SW 1271 (cell line): ENCODE results near the gene EGFL7.

Source experiments
- DNase-seq, 2 experiments: peaks; one replicate each; lab custom pipeline; 2025; lab: John Stamatoyannopoulos, UW

EGFL7 gene

DNA sequence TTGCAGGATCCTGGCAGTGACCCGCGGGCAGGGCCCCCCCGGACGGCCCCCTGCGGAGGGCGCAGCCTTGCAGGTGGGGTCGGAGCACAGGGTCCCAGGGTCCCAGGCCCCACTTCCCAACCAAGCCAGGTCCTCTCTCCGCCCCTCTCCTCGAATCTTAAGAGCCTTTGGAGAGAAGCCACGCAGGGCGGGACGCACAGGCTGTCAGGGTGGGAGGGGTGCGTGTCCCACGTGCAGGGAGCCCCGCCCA is 18.4 kb upstream of the EGFL7 start:
- DNase-seq, result peak in 1 of 2 experiments; percentile 41

DNA sequence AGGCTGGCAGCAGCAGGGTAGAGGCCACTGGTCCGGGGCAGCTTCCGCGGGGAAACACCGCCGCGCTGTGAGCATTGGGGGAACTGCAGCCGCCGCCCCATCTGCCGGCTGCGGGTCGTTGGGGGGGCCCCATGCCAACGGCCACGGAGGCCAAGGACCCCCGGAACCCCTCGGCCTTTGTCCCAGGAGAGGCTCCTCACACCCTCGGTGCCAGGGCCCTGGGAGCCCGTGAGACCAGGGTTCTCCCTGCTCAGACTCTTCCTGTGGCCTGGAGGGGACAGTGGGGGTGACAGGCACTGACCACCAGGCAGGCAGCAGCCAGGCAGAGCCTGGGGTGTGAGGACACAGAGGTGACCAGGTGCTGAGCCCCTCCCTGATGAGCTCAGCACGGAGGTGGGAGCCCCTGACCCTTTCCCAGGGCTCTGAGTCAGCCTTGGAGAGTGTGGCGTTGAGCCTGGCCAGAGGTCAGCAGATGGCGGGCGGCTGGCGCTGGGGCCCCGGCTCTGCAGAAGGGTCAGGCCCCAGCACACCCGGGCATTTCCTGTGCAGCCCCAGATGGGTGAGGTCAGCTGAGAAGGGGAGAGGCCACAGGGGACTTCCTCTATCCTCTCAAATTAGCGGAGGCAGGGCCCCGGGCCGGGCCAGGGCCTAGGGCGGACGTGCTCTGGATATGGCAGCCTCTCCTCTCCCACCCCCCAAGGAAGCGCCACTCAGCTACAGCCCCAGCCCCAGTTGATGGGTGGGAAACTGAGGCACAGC is 17.9 kb upstream of the EGFL7 start:
- DNase-seq, result no peak

DNA sequence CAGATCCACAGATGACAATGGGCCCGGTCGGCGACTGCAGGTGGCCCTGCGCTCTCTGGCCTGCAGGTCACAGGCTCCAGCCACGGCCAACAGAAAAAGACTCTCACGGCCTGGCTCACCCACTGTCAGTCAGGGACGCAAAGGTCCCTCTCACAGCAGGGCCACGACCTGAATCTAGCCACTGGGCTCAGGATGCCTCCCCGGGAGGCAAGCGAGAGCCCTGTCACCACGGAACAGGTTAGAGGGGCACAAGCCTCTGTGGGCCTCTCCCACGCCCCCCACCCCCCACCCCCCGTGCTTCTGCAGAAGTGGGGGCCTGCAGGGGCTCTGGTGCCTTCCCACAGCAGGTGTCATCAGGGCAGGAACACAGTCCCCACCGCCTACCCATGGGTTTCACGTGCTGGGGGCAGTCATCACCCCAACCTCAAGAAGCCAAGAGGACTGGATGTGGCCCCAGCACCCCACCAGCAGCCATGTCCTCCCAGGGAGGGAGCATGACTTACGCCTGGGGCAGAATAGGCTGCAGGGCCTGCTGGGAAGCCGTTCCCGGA is 17.3 kb upstream of the EGFL7 start:
- no peak for DNase-seq

DNA sequence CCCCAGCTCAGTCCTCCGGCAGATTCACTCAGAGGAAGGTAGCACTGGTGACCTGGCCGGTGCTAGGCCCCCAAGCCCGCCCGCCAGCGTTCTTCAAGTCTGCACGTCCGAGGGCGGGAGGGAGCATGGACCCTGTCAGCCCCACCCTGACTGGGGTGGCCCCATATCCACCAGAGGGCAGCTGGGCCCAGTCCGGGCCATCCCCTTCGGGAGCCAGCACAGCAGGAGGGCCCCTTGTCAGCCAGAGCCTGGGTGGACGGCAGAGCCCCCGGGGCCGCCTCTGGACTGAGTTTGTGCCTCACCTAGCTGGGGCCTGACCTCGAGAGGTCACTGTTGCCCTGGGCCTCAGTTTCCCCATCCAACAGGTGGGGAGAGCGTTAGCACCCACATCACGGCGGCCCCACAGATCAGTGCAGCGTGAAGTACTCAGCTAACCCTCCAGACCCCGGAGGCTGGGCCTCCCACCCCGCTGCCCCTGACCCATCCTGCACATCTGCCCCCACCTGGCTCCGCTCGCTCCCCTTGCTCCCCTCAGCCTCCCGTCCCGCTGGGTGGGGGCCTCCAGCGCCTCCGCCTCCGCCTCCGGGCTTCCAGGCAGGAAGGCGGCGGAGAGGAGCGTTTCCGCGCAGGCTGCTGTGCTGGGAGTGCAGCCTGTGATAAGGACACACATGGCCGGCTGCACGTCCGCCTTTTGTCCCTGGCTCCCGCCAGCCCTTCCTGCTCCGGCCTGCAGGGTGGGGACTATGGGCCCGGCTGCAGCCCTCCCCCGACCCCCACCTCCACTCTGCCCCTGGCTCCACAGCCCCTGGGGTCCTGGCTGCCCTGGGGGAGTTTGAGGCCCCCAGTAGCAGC is 16.6 kb upstream of the EGFL7 start:
- no peak for DNase-seq

DNA sequence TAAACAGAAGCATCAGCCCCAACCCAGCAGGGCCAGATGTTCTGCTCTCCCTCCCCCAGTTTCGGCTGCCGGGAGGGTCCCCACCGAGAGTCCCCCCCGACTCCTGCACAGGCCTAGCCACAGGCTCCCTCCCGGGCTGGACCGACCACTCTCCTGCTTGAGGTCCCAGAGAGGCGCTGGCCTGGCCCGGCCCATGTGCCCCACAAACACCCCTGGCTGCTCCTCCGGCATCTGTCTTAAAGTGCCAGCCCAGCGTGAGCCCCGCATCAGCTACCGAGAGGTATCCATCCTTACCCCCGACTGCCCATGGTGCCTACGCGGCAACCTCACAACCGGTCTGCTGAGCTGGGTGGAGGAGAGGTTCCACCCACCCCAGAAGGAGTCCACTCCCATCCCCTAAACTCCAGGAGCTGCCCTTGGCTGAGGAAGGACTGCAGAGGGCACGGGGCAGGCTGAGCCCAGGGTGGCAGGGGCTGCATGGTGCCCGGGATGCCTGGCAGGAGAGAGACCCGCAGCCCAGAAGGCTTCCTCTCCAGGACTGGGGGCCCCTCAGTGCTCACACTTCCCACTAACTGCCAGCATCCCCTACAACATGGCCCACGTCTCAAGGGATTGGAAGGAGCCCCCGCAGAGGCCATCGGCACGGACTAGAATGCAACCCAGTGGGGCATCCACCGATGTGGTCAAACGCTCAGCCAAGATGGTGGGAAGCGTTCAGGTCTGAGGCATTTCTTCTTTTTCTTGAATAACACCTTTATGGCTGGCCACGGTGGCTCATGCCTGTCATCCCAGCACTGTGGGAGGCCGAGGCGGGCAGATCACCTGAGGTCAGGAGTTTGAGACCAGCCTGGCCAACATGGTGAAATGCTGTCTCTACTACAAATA is 15.6 kb upstream of the EGFL7 start:
- no peak for DNase-seq

DNA sequence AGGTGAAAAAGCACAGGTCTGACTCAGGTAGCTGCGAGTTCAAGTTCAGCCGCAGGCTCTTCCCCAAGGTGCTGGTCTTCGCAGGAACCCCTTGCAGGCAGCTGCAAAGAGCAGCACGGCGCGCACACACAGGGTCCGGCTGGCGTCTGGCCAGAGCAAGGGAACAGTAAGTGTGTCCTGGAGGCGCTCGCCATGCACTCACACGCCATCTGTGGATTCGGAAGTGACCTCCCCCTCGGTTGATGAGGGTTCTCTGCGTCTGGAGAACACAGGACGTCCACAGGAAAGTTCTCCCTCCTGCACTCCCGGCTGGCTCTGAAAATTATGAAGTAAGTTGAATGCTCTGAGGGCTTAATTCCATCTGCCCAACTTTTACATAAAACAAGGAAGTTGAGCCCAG is 14.0 kb upstream of the EGFL7 start:
- no peak for DNase-seq

DNA sequence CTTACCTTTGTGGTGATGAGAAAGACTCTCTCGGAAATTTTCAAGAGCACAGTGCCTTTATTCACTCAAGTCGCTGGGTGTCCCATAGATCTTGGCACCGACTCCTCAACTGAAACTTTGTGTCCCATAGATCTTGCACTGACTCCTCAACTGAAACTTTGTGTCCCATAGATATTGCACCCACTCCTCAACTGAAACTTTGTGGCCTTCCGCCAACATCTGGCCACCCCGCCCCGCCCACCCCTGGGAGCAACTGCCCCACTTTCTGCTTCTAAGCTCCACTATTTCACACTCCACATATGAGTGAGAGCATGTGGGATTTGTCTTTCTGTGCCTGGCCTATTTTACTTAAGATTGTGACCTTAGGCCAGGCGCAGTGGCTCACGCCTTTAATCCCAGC is 12.7 kb upstream of the EGFL7 start:
- no peak for DNase-seq

DNA sequence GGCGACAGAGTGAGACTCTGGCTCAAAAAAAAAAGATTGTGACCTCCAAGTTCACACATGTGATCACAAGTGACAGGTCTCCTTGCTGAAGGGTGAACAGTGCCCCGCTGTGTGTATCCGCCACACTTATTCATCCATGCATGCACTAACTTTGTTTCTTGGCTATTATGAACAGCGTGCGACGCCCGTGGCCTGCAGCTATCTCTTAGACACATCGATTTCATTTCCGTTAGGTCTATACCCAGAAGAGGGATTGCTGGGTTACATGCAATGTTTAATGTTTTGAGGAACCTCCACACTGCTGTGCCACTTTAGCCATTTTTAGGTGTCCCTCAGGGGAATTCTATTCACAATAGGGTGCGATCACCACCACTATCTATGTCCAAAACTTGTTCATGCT is 12.1 kb upstream of the EGFL7 start:
- DNase-seq, result no peak

DNA sequence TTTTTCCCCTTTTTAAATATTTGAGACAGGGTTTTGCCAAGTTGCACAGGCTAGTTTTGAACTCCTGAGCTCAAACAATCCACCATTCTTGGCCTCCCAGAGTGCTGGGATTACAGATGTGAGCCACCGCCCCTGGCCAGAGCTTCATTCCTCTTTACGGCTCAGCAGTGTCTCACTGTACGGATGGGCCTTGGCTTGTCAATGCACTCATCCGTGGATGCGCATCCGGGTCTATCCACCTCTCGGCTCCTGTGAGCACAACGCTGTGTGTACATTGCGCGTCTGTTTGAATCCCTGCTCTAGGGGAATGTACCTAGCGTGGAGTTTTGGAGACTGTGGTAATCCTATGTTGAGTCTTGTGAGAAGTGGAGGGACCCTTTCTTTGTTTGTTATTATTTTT is 10.9 kb upstream of the EGFL7 start:
- DNase-seq, result no peak

DNA sequence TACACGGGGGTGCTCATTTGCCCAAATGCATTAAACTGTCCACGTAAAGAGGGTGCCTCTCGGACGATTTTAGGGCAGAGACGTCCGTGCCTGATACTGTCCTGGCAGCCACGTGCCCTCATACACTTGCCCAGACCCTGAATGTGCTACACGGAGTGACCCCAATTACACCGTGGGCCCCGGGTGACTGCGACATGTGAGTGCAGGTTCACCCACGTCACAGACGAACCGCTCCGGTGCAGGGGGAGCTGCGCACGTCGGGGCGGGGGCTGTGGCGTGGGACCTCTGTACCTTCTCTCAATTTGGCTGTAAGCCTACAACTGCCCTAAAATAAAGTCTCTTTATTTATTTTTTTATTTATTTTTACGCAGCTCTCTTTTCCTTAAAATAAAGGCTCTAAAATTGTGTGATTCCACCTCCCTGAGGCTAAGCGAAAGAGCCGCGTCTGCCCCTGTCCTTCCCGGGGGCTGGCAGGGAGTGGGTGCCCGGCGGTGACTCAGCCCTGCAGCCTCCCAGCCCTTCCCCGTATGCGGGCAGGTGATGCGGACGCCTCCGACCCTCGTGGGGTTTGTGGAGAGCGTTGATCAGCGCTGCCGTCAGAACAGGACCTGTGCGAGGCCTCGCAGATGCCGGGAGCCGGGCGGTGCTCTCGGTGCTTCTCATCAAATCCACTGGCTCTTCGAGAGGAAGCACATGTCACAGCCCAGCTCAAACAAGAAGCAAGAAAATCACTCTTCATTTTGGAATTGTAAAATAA is 9.2 kb upstream of the EGFL7 start:
- DNase-seq, result no peak

DNA sequence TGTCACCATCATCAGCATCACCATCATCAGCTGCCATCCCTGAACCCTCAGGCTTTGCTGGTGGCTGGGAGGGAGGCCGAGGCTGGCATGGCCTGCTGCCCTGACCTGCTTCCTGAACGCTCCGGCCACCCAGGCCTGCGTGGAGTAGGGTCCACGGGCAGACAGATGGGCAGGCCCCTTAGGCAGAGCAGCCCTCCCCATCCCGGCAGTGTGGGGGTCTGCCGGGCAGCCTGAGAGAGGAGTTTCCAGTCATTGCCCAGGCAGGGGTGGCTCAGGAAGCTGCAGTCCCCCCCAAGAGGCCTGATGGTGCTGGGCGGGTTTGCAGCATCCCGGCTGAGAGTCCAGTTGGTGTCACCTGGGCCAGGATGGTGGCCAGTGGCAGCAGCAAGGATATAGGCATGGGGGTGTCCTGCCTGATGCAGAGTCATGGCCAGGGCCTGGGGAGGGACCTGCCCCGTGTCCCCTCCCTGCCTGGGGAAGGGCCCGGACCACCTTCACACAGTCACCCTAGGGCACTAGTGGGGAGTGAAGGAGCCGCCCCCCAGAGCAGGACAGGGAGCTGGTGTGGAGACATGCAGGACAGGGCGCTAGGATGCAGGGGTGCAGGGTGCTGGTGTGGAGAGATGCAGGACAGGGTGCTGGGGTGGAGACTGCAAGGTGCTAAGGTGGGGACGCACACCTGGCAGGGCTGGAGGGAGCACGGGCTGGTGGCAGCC is 7.7 kb upstream of the EGFL7 start:
- no peak for DNase-seq

DNA sequence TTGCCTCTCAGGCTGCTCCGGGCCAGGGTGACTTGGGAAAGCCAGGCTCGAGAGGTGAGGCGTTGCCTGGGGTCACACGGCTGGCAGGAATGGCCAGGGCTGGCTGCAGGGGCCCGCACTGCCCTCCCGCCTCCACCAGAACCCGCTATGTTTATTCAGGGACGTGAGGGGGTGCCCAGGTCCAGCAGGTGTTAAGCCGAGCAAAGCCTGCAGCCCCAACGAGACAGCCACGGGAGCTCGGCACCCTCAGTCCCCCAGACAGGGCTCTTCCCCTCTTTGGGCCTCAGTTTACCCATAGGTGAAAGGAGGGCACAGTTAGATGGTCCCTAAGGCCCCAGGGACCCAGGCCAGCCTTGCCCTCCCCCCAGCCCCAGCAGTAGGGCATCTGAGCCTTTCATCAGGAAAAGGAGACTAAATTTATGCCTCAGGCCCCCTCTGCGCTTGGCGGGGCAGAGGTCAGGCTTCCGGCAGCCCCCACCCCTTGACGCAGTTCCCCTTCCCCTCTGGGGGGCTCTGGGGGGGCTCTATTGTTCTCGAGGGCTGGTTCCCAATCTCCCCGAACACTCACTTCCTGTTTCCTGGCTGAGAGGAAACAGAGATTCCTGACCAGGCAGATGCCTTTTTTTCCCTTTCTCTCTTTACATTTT is 7.1 kb upstream of the EGFL7 start:
- no peak for DNase-seq

DNA sequence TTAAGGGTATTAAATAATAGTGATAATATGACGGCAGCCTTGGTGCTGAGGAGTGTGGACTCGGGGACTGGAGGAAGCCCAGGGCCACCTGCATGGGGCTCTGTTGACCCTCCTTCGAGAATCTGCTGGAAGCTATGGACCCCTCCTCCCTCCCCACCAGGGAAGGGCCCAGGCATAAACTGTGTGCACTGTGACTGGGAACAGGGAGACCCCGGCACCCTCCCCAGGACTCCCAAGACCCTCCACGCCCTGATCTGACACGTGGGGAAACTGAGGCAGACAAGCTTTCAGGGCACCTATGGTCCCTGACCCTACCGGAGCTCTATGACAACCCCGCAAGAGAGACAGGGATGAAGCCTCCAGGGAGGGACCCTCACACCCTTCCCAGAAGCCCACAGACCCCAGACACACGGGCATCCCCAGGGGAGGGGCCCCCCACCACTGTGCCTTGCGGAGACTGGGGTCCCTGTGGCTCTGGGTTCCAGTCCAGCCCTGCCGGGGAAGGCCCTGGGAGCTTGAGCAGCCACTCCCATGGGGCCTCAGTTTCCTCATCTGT is 6.5 kb upstream of the EGFL7 start:
- peak in 1 of 2 experiments; percentile 21 for DNase-seq

DNA sequence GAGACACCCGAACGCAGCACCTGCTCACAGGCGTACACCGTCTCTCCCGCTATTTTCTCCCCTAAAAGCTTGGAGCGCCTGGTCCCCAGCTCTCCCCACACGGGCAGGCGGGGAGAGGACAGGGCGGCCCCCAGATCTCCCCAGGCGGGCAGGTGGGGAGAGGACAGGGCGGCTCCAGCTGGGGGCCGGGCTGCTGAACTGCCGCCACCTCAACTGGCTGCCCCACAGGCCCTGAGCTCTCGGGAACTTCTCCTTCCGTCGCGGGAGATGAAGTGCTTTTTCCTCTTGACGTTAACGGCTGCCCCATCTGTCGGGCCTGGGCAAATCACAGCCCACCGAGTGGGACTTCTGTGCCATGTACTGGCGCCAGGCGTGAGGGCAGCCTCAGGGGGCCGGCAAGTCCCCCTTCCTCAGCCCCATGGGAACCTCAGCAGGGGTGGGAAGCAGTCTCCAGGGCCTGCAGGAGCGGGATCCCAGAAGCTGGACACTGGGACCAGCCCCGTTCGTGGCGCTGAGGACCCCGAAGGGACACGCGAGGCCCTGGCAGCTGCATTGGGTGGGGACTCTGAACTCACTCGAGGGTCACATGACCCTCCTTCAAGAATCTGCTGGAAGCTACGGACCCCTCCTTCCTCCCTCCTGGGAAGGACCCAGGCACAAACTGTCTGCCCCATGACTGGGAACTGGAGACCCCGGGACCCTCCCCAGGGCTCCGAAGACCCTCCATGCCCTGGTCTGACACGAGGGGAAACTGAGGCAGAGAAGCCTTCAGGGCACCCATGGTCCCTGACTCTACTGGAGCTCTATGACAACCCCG is 5.7 kb upstream of the EGFL7 start:
- no peak for DNase-seq

DNA sequence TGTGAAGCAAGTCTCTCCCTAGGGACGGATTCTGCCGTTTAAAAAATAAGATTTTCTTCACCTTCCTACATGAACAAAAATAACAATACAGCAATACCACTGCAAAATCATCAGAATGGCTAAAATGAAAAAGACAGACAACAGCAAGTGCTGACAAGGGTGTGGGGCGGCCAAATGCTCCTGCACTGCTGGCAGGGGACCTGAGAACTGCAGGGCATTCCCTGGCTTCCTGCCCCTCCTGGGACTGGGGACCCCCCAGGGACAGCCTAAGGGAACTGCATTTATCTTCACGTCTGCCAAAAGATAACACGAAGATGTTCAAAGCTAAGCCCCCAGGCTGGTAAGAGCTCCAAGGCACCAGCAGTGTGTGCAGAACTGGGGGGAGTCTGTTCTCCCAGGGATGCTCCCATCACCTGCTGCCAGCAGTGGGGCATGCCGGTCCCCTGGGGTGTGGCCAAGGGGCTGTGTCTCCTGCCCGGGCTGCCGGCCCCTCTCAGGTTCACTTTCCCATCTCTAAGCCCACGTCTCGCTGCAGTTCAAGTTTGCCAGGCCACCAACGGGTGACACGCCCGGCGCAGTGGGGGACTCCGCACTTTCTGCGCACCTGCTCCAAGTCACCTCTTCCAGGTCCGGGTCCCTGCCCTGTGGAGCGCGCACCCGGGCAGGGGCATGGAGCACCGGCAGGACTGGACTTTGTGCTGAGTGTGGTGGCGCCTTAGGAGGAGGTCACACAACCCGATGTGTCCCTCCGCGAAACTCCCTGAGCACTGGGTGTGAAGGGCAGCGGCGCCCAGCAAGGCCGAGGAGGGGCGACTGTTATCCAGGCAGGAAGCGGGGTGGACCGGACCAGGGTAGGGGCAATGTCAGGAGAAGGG is 4.5 kb upstream of the EGFL7 start:
- DNase-seq, result no peak

DNA sequence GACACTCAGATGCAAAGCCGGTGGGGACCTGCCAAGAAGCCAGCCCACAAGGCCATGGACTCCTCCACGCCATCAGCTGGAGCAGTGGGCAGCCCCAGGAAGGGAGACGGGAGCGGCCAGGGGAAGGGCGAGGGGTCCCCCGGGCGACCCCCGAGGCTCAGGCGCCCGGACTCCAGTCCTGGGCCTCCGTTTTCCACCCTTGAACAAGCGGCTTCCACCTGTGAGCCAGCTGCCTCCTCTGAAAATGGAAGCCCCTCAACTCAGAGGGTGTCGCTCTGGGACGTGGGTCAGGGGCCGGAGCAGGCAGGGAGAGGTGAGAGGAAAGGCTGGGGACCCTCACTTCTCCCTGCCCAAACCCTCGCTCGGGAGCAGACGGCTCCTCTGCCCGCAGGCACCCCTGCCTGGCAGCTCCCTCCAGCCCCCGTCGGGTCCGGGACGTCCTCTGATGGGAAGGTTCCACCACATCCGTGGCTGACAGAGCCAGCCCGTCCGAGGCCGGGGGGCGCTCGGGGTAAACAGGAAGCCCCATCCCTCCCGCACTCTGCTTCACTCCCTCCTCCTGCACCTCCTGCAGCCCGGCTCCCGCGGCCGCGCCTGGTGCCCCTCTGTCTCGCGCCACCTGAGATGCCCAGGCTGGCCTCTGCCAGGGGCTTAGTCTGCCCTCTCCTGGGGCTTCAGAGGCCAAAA is 3.7 kb upstream of the EGFL7 start:
- DNase-seq, result no peak

DNA sequence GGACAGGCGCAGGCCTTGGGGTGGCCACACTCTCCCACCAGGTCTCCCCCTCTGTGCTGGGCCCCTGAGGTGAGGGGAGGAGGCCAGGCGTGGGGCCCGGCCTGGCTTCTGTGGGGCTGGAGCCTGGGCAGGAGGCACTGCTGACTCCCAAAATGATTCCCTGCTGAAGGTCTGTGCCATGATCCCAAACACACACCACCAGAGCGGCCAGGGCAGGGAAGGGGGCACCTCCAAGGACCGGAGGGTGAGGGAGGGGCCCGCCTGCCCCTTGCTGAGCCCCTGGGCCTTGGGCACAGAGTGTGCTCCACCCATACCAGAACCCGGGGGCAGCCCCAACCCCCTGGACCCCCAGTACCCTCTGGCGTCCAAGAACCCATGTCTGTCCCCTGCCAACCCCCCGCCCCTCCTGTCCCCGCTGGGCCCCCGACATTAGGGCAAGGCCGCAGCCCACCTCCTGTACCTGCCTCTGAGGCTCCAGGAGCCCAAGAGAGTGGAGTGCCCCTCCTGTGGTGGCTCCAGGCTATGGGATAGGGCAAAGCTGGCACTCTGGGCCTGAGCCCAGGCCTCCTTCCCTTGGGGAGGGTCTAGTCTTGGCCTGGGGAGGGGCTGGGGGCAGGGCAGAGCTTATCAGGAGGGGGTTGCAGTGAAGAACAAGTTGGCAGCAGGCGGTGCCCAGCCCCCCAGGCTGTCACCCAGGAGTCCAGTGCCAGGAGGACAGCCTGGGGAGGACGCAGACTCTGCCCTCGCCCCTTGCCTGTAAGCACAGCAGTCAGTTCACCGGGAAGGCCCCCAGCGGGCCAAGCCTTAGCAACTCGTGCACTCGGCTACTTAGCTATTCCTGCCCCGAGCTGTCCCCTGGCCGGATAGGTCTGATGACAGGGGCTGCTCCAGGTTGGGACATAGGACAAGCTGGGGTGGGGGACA is 2.6 kb upstream of the EGFL7 start:
- no peak for DNase-seq
